Panc1 (cell line): ENCODE data around the gene REC114.

Experiments
- CTCF ChIP-seq: fragments of 450-650 bp; IDR thresholded peaks from 2 replicates; pipeline ENCODE4 v1.5.1; 2017; ENCODE audit warnings: mild to moderate bottlenecking
- POLR2AphosphoS5 ChIP-seq: IDR thresholded peaks from 2 replicates; pipeline ENCODE4 v1.6.1; 2012; ENCODE audit warnings: mild to moderate bottlenecking, low read depth, low read length, moderate library complexity
- SIN3A ChIP-seq: IDR thresholded peaks from 2 replicates; pipeline ENCODE4 v1.6.1; 2012; ENCODE audit warnings: low read depth, mild to moderate bottlenecking, low read length, moderate library complexity, borderline replicate concordance; ENCODE audit not compliant: insufficient read depth
- TF ChIP-seq, protein P1 (sequence below), 2 experiments: IDR thresholded peaks; 2 replicates each; pipeline ENCODE4 v1.6.1; 2011 to 2012; ENCODE audit warnings: low read depth in 2 of 2, control low read depth in 1 of 2, low read length in 1 of 2, mild to moderate bottlenecking in 1 of 2, moderate library complexity in 1 of 2; ENCODE audit not compliant: insufficient read depth in 1 of 2

DNA sequence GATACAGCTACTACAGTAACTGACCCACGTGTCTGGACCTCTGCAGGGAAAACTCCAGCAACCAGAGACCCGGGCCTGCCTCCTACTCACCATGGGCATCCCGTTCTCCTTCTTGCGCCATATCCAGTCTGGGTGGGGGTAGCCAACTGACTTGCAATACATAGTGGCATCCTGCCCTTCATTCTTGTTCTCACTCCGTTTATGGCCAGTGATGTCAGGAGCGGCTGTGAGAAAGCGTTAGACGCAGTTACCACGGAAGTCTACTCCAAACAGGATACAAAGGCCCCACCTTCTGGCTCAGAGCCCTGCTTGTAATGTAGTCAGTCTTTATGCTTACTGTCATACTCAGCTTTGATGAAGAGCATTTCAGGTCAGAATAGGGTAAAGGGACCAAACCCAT, 130.6 kb downstream of the REC114 start:
- TF ChIP-seq CTCF (no peak), POLR2AphosphoS5 (no peak), SIN3A (no peak)
- TF ChIP-seq, protein P1, sequence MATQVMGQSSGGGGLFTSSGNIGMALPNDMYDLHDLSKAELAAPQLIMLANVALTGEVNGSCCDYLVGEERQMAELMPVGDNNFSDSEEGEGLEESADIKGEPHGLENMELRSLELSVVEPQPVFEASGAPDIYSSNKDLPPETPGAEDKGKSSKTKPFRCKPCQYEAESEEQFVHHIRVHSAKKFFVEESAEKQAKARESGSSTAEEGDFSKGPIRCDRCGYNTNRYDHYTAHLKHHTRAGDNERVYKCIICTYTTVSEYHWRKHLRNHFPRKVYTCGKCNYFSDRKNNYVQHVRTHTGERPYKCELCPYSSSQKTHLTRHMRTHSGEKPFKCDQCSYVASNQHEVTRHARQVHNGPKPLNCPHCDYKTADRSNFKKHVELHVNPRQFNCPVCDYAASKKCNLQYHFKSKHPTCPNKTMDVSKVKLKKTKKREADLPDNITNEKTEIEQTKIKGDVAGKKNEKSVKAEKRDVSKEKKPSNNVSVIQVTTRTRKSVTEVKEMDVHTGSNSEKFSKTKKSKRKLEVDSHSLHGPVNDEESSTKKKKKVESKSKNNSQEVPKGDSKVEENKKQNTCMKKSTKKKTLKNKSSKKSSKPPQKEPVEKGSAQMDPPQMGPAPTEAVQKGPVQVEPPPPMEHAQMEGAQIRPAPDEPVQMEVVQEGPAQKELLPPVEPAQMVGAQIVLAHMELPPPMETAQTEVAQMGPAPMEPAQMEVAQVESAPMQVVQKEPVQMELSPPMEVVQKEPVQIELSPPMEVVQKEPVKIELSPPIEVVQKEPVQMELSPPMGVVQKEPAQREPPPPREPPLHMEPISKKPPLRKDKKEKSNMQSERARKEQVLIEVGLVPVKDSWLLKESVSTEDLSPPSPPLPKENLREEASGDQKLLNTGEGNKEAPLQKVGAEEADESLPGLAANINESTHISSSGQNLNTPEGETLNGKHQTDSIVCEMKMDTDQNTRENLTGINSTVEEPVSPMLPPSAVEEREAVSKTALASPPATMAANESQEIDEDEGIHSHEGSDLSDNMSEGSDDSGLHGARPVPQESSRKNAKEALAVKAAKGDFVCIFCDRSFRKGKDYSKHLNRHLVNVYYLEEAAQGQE (IDR thresholded peaks at IDR 0.05; ENCODE audit: insufficient read depth in 1 of 2, low read depth in 2 of 2, low read length in 1 of 2) = no peak
